ENCODE data around the gene PDGFD.

Gene PDGFD

DNA sequence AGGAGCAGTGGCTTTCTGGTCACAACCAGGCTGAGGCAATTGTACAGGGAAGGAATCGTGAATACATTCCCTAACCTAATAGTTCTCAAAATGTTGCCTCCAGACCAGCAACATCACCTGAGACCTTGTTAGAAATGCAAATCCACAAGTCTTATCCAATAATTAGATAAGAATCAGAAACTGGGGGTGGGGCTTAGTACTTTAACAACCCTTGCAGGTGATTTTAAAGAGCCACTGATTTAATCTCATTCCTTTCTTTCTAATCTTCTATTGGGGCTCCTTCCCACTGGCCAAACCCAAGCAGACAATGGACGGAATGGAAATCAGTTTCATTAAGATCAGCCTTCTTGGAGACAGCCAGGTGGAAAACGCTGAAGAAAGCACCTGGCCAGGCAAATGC lies 269.9 kb downstream of the PDGFD start:
- no peak for DNase-seq (ENCODE audit: extremely low read depth in 1 of 2, low read depth in 1 of 2)

DNA sequence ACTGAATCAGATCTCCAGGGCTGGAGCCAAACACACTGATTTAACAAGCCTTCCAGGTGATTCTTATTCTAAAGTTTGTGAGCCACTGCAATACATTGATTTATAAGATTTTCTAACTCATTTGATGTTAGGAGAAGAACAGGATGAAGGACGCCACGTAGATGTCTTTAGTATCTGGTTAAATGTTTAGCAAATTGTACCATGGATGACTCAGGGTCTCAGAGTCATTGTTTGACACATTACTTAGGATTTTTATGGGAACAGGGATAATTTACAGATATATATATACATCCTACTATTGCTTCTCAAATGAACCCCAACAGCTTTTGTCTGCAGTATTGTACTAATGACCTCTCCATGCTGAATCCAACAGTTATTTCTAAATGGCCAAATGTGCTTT lies 270.6 kb downstream of the PDGFD start:
- no peak for DNase-seq (ENCODE audit: extremely low read depth in 1 of 2, low read depth in 1 of 2)

DNA sequence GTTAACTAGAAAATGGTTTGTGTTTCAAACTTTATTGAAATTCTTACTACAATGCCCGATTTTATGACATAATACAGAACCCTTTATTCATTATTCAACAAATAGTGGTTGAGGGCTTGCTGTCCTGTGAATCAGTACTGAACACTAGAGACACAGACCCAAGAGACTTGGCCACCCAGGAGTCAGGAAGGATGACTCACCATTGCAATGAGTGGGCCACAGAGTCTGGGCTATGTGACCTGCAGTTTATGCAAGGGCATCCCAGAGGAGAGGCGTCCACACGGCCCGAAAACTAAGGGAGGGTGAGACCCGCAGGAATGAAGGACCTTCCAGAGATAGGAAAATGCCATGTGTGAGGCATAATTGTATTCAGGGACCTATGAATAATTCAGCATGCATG lies 271.3 kb downstream of the PDGFD start:
- DNase-seq (ENCODE audit: extremely low read depth in 1 of 2, low read depth in 1 of 2), result no peak

DNA sequence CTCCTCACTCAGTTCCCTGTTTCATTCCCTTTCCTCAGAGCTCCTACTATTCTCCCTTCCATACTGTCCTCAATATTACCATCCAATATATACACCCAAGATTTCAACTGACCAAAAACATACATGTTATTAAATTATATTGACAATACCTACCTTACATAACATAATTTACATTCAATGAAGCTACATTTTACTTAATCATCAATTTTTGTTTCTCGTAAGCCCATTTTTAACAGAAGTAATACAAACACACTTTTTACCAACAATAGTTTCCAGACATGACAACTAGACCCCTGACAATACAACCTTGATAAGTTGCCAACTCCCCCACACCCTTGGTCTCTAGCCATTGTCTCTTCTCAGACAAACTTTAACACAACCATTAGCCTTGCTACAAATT lies 273.3 kb downstream of the PDGFD start:
- DNase-seq (ENCODE audit: extremely low read depth in 1 of 2, low read depth in 1 of 2), result no peak

DNA sequence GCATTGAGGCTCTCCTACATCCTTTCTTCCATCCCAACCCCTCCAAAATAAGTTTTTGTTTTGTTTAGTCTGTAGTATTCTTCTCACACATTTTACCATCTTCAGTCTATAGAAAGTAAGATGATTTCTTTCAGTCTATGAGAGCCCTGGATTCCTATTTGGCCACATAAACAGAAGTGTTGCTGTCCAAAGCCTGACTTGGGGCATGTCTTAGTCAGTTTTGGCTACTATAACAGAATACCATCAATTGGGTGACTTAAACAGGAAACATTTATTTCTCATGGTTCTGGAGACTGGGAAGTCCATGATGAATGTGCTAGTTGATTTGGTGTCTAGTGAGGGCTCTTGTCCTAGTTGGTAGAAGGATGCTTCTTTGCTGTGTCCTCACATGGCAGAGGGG lies 274.3 kb downstream of the PDGFD start:
- DNase-seq (ENCODE audit: extremely low read depth in 1 of 2, low read depth in 1 of 2), result no peak

DNA sequence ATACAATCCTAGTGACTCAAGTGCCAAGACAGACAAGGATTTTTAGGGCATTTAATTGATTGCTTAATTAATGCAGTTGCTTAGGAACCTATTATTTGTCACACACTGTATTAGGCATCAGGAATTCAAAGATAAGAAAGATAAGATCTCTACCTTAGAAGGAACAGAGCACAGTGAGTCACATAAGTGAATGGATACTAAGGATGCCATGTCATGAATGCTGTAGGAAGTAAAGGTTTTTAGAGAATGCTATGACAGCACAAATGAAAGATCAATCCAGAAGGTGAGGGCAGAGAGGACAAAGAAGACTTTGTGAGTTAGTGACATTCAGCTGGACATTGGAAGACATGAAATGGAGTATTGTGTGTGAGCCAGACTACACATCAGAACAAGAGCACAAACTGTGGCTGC lies 275.4 kb downstream of the PDGFD start:
- DNase-seq (ENCODE audit: extremely low read depth in 1 of 2, low read depth in 1 of 2), result no peak

DNA sequence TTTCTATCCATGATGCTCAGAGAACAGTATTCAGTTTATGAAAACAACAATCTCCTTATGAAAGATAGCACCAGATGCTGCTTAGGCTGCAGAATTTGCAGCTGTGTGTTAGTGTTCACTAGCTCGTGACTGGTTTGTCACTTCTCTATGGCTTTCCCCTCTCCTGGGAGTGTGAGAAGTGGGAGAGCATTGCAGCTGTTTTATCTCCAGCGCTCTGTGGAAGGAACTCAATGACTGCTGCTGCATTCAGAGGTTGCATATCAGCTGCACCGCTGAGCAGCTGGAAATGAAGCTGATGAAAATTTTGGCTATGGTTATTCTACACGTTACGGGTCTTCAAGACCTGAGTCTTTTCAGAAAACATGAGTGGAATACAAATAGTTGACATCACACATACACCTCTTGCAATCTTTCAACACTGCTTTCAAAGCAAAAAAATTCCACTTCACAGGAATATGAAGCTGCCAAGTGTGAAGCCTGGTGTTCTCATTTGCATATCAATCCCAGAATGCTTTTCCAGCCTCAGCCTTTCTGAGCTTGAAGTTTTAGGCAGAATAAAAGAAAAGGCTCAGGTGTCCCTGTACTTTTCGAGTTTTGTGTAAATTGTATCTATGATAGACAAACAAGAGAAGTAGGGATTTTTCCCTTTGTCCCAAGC lies 276.8 kb downstream of the PDGFD start:
- no peak for DNase-seq (ENCODE audit: extremely low read depth in 1 of 2, low read depth in 1 of 2)

DNA sequence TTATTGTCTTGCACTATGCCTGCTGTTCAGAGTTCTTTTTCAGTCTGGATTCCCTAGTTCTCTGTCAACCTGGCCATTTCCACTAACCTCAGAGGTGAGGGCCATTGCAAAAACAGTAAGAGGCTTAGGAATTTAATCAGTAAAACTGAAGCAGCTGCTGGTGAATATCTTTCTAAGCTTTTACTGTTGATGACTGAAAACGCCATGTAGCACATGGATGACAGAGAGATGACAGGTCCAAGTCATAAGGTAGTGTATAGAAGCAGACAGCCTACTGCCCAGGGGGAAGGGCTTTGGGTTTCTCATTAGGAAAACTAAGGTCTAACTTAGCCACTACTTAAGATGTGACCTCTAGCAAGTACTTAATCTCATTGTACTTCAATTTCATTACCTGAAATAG lies 280.1 kb downstream of the PDGFD start:
- no peak for DNase-seq (ENCODE audit: extremely low read depth in 1 of 2, low read depth in 1 of 2)

DNA sequence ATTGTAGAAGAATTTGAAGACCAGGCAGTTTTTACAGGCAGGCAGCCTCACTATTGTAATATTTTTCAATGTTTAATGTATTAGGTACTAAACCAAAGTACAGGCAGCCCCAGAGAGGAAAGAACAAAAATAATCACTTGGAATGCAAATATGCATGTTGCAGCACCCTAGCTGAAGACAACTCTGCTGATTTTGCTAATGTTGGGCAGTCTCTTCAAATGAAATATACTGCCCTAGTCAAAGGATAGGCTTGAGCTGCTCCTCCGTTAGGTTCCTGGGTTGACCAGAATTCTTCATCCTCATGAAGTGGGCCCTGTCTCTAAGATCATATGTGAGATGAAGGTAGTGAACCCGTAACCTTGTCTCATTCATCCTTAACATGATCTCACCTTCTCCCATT lies 280.7 kb downstream of the PDGFD start:
- DNase-seq (ENCODE audit: extremely low read depth in 1 of 2, low read depth in 1 of 2), result no peak

DNA sequence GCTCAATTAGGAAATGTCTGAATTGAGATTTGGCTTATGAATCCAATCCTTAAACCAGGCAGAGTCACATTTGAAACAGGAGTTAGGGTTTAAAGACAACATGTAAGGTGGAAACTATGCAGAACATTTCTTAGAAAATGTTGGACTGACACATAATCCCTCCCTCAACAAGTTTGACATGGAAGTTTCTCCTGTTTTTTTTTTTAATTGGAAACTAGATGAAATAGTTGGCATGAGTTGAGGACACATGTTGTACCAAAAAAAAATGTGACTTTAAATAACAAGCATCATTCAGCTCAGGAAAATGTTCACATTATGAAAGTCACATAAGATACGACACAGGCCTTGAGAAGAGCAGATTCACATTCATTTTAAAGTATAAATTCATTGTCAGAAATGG lies 282.4 kb downstream of the PDGFD start:
- DNase-seq (ENCODE audit: extremely low read depth in 1 of 2, low read depth in 1 of 2), result no peak

DNA sequence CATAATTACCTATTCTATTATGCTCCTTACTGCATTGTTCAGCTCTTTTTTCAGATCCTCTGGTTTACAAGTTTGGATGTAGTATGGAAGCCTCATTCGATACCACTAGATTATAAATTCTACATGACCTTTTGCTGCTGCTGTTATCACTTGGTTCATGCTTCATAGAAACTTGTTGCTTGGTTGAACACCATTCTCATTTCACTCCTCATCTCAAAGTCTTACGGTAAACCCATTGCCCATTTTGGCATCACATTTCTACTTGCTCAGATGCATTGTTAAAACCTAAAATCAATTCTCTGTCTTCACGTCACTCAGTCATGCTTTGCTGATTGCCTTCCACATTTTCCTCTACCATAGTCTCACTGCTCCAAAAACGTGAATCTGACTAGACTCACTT lies 283.0 kb downstream of the PDGFD start:
- DNase-seq (ENCODE audit: extremely low read depth in 1 of 2, low read depth in 1 of 2), result no peak

DNA sequence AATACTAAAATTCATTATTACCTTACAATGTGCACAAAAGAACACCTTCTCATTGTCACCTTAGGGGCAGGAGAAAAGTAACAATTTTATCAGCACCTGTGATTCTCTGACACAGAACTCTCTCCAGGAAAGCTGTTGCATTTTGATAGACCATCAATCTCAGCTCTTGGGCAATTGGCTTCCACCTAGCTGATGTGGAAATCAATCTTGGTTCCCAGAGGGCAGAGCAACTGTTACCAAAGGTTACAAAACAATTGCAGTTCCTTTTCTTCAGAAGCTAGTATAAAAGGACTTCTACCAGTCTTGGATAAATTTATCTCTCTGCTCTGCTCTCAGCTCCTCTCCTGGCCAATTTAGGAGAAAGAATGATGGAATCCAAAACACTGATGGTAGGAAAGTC lies 285.3 kb downstream of the PDGFD start:
- DNase-seq (ENCODE audit: extremely low read depth in 1 of 2, low read depth in 1 of 2), result no peak

DNA sequence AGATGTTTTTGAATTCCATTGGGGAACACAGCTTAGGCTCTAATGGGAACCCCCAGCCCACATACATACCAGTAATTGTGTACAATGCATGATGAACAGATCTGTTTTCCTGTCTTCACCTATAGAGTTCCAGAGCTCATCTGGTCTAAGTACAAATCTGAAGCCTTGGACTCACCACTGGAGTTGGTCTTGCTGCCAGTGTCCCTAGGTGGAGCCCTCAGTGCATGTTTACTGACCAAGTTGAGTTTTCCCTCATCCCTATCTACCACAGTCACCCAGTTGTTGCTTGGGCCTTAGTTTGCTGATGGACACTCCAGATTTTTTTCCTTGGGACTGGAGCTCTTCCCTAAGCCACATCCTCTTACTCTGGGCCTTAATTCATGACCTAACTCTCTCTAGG lies 286.7 kb downstream of the PDGFD start:
- no peak for DNase-seq (ENCODE audit: extremely low read depth in 1 of 2, low read depth in 1 of 2)

DNA sequence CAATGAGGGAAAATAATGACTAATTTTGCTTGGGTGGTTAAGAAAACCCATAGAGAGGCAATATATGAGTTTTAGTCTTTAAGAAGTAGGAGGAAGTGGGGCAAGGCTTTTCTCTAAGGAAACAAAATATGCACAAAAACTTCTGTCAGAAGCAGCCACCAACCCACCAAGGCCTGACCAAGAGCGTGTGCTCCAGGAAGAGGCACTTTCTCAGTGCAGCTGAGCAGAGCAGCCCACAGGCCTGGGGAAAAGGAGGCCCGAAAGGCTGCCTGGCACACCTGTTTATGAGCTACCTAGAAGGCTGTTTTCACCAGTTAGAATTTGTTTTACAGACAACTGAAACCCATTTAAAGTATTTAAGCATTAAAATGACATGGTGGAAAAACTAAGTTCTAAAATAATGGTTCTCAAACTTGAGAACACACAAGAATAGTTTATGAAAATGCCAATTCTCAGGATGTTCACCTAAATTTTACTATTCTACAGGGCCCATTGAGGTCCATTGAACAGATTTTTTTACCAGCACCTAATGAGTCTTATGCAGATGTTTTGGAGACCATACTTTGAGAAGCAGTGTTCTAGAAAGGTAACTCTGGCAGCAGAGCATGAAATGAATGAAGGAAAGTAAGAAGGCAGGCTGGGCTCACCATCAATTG lies 288.0 kb downstream of the PDGFD start:
- DNase-seq (ENCODE audit: extremely low read depth in 1 of 2, low read depth in 1 of 2), result no peak

DNA sequence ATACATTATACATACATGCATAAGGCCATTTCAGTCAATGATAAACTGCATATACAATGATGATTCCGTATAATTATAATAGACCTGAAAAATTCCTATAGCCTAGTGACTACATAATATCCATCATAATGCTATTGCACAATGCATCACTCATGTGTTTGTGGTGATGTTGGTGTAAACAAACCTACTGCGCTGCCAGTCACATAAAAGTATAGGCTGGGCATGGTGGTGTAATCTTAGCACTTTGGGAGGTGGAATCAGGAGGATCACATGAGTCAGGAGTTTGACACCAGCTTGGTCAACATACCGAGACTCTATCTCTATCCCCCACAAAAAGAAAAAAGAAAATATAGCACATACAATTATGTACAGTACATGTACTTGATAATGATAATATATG lies 291.2 kb downstream of the PDGFD start:
- no peak for DNase-seq (ENCODE audit: extremely low read depth in 1 of 2, low read depth in 1 of 2)

DNA sequence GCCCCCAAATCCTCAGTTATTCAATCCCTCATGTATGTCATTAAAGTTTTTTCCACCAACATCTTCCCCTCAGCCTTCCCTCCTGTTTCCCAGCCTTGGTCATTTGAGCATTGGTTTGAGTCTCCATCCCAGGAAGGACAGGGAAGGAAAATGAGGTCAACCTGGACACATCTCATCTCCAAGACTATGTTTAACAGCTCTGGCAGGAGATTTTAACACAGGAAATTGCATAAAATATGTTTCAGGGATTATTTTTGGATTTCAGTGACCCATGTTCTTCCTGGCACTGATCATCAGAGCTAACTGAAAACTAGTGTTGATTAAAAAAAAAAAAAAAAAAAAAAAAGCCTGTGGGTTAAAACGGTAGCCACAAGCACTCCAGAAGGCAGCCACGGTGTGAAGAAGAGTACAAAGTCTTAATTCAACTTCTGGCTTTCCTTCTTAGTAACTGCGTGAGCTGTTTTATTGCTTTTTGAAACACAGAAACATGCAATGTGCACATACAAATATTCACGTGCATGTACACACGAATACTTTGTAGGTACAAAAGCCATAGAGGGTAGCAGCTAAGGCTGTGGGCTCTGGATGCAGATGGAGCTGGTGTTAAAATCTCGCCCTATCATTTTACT lies 291.9 kb downstream of the PDGFD start:
- no peak for DNase-seq (ENCODE audit: extremely low read depth in 1 of 2, low read depth in 1 of 2)

DNA sequence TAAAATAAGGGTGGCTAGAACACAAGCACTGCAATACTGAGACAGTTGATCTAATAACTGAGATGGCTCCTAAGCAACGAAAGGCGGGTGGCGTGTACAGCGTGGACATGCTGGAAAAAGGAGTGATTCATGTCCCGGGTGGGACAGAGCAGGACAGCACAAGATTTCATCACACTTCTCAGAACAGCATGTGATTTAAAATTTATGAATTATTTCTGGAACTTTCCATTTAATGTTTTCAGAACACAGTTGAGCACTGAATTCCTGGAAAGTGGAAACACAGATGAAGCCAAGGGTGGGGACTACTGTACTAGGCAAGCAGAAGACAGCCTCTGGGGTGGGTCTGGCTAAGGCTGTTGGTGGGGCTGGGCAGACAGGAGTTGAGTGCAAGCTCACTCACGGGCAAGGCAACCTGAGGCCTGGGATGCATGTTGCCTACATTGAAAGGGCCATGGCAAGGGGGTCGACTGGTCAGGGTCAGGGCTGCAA lies 293.1 kb downstream of the PDGFD start:
- DNase-seq (ENCODE audit: extremely low read depth in 1 of 2, low read depth in 1 of 2), result no peak

DNA sequence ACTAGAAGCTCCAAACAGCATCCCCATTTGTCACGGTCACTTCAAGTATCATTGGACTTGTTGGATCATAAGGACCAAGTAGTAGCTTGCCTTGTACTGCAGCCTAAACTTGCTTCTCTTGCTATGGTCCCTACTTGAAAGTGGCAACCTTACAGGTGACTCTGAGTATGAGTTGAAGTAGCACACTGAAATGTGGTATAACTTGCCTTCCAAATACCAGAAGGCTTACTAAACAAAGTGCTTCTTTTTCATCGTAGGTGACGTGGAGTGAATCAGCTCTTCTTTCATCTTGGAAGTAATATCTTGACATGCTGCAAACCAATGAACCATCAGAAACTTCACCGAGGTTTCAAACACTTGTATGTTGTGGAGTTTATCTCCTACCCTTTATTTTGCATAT lies 296.5 kb downstream of the PDGFD start:
- no peak for DNase-seq (ENCODE audit: extremely low read depth in 1 of 2, low read depth in 1 of 2)

DNA sequence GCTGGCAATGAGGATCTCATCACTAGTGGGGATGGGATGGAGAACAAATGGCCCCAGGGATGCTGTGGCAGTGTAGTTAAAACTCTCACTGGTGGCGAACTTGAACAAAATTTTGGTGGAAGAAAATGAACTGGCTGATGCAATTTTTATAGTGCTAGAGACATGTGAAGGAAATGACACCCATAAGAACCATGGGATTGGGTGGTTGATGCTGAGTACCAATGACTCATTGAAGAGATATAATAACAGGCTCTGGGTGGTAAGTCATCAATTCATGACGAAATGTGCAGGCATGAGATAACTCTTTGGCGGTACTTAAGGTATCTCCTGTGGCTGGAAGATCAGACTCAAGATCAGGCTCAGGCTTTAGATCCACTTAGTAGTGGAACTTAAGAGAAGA lies 300.4 kb downstream of the PDGFD start:
- no peak for DNase-seq (ENCODE audit: extremely low read depth in 1 of 2, low read depth in 1 of 2)

DNA sequence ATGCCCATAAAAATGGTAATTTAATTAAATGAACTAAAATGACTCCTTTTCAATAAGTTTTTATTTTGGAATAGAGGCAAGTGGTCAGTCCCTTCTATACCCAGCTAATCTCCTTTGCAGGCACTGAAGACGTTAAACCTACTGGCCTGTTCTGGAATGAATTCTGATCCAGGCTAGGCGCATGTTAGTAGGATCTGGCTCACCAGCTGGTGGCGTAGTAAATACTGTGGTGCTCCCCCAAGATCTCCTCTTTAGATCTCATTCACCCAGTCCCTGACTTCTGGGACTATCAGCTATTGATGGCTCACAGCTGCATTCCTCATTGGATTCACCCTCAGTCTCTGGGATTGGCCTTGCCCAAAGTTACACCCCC lies 301.2 kb downstream of the PDGFD start:
- DNase-seq (ENCODE audit: extremely low read depth in 1 of 2, low read depth in 1 of 2), result no peak

DNA sequence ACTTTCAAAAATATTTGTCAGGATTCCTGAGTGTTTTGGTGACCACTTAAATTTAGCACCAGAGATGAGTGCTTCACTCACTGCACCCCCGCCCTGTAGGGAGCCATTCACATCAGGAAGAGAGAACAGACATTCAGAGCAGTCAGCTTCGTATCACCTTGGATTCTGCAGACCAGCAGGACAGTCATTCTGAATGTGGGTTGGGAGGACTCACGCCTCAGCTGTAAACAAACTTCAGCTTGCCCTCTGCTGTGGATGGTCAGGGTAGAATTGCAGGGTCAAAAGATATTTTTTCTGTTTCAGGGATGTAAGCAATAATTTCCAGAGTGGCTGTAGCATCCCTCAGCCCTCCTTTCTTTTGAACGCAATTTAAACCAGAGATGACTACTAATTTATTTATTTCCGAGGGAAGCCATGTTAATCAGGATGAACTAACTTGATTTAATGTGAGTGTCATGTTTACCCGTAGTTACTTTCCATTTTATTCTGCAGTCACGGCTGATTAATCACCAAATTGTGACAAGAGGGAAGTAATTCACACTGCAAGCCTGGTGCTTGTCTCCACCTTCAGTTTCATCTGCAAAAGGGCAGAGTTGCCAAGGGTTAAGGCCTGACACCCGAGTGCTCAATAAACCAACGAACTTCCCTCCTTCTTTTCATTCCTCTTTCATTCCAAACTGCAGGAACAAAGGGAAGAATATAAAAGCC lies 301.7 kb downstream of the PDGFD start:
- DNase-seq (ENCODE audit: extremely low read depth in 1 of 2, low read depth in 1 of 2), result no peak
